Loucy (cell line): ENCODE data around the gene TRABD2B.

Source experiments
- H2AFZ ChIP-seq: fragments of 200-600 bp; sonication (generic); 2 replicates; pipeline ENCODE4 v1.6.0; 2016; ENCODE audit warnings: antibody characterized with exemption, mild to moderate bottlenecking, low read length, moderate library complexity
- H3F3A ChIP-seq: fragments of 200-600 bp; 2 replicates; pipeline ENCODE4 v1.6.0; 2016; ENCODE audit warnings: antibody characterized with exemption, low read depth, mild to moderate bottlenecking
- H3K27me3 ChIP-seq: fragments of 200-600 bp; sonication (generic); 2 replicates; pipeline ENCODE4 v1.6.1; 2014; ENCODE audit warnings: low read length, mild to moderate bottlenecking; ENCODE audit not compliant: insufficient read depth, poor library complexity, severe bottlenecking
- H3K36me3 ChIP-seq: fragments of 200-600 bp; sonication (generic); 2 replicates; pipeline ENCODE4 v1.6.1; 2016; ENCODE audit warnings: low read length; ENCODE audit not compliant: insufficient read depth
- H3K4me1 ChIP-seq: fragments of 200-600 bp; sonication (generic); 2 replicates; pipeline ENCODE4 v1.5.1; 2014; ENCODE audit warnings: low read length, mild to moderate bottlenecking; ENCODE audit not compliant: insufficient read depth, poor library complexity, severe bottlenecking
- H3K4me2 ChIP-seq: fragments of 200-600 bp; sonication (generic); 2 replicates; pipeline ENCODE4 v1.6.0; 2014; ENCODE audit warnings: antibody characterized with exemption, low read length, low read depth, mild to moderate bottlenecking; ENCODE audit not compliant: poor library complexity, severe bottlenecking
- H3K4me3 ChIP-seq: fragments of 200-600 bp; sonication (generic); 2 replicates; pipeline ENCODE4 v1.5.1; 2014; ENCODE audit warnings: low read length, mild to moderate bottlenecking, mixed read lengths; ENCODE audit not compliant: poor library complexity, severe bottlenecking
- H3K79me2 ChIP-seq: fragments of 200-600 bp; sonication (generic); 2 replicates; pipeline ENCODE4 v1.6.1; 2014; ENCODE audit warnings: low read length; ENCODE audit not compliant: insufficient read depth
- H3K9ac ChIP-seq: fragments of 200-600 bp; sonication (generic); 2 replicates; pipeline ENCODE4 v1.6.0; 2014; ENCODE audit warnings: mild to moderate bottlenecking, low read depth, low read length, moderate library complexity; ENCODE audit not compliant: poor library complexity, severe bottlenecking
- H3K9me2 ChIP-seq: fragments of 200-600 bp; sonication (generic); replicated peaks from 2 replicates; pipeline ENCODE4 v1.6.1; 2016; ENCODE audit warnings: low read depth, low read length, mixed read lengths
- H3K9me3 ChIP-seq: fragments of 200-600 bp; sonication (generic); 2 replicates; pipeline ENCODE4 v1.6.1; 2014; ENCODE audit warnings: mild to moderate bottlenecking, antibody characterized with exemption, low read length, low read depth; ENCODE audit not compliant: insufficient read depth
- H4K20me1 ChIP-seq: fragments of 200-600 bp; sonication (generic); 2 replicates; pipeline ENCODE4 v1.6.0; 2014; ENCODE audit warnings: antibody characterized with exemption, low read length, mild to moderate bottlenecking; ENCODE audit not compliant: insufficient read depth, poor library complexity, severe bottlenecking
- EZH2phosphoT487 ChIP-seq: fragments of 200-600 bp; IDR thresholded peaks from 2 replicates; pipeline ENCODE4 v1.6.1; 2018; ENCODE audit warnings: antibody characterized with exemption, mild to moderate bottlenecking, moderate library complexity, borderline replicate concordance
- TF ChIP-seq, protein P1 (sequence below): fragments of 200-600 bp; sonication (generic); conservative IDR thresholded peaks from 2 replicates; pipeline ENCODE4 v1.5.1; 2014; ENCODE audit warnings: mild to moderate bottlenecking, antibody characterized with exemption, low read length

The TRABD2B gene

DNA sequence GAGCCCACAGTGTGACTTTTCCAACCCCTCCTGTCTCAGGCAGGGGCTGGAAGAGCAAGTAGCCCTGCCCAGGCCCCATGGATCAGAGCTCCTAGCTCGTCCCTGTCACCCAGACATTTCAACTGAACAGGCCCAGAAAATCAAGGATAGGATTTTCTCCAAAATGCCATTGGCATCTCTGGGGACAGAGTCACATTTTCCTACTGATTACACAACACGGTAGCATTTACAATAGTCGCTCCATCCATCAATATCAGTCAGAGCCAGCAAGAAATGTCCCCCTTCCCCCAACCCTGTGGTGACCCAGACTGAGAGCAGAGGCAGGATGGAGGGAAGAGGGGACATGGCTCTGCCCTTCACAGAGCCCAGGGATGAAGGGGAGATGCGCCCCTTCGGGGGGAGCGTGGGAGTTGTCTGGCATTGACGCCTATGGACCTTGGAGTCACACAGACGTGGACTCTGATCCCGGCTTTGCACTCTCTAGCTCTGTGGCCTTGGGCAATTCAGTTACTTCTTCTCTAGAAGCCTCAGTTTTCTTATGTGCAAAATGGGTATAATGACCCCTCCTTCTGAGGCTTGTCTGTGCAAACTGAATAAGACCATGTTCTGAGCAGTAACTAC is 283.7 kb downstream of the TRABD2B start:
- Histone ChIP-seq H3K4me3 (no peak overlapping the region), H3K9me2 (no peaks in the 10 kb centered on the region), H3F3A (no peaks in the 10 kb centered on the region), H3K4me1 (no peaks in the 10 kb centered on the region), H3K4me2 (no peak overlapping the region), H4K20me1 (no peaks in the 10 kb centered on the region), H3K9me3 (no peaks in the 10 kb centered on the region), H3K36me3 (no peaks in the 10 kb centered on the region), H3K27me3 (no peaks in the 10 kb centered on the region), H3K79me2 (no peaks in the 10 kb centered on the region), H2AFZ (no peak overlapping the region), H3K9ac (no peak overlapping the region)
- no peak for TF ChIP-seq EZH2phosphoT487
- TF ChIP-seq, protein P1, sequence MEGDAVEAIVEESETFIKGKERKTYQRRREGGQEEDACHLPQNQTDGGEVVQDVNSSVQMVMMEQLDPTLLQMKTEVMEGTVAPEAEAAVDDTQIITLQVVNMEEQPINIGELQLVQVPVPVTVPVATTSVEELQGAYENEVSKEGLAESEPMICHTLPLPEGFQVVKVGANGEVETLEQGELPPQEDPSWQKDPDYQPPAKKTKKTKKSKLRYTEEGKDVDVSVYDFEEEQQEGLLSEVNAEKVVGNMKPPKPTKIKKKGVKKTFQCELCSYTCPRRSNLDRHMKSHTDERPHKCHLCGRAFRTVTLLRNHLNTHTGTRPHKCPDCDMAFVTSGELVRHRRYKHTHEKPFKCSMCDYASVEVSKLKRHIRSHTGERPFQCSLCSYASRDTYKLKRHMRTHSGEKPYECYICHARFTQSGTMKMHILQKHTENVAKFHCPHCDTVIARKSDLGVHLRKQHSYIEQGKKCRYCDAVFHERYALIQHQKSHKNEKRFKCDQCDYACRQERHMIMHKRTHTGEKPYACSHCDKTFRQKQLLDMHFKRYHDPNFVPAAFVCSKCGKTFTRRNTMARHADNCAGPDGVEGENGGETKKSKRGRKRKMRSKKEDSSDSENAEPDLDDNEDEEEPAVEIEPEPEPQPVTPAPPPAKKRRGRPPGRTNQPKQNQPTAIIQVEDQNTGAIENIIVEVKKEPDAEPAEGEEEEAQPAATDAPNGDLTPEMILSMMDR, result no peak

DNA sequence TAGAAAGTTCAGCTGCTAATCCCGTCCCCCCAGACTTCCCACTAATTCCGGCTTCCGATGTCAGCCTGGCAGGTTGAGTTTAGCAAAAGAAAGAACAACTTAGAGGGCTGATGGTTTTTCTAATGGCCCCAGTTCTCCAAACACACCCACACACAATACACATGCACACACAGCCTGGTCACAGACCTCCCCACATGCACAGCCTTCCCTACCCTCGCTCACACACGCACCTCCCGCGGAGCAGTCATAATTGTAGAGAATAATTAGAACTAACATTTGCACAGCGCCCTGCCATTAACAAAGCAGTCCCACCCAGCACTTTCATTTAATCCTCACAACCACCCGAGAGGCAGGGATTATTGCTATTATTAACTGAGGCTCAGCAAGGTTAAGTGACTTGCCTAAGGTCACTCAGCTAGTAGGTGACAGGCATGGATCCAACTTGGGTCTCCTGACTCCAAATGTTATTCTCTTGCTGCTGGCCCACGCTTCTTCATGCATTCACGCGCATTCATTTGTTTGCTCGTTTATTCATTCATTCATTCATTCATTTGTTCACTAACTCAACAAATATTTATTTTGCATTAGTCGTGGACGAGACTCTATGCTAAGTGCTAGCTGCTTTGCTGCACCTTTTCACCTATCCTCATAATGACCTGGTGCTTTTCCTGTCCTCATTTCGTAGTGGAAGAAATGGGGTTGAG is 284.4 kb downstream of the TRABD2B start:
- H3F3A ChIP-seq, result no peaks in the 10 kb centered on the region
- no peaks in the 10 kb centered on the region for H3K9me2 ChIP-seq
- no peak overlapping the region for H3K4me2 ChIP-seq
- H3K27me3 ChIP-seq, result no peaks in the 10 kb centered on the region
- H3K9me3 ChIP-seq, result no peaks in the 10 kb centered on the region
- H3K79me2 ChIP-seq, result no peaks in the 10 kb centered on the region
- no peaks in the 10 kb centered on the region for H3K4me1 ChIP-seq
- H4K20me1 ChIP-seq, result no peaks in the 10 kb centered on the region
- no peaks in the 10 kb centered on the region for H3K36me3 ChIP-seq
- TF ChIP-seq, protein P1, result no peak
- TF ChIP-seq EZH2phosphoT487, result no peak
- H3K9ac ChIP-seq, result no peak overlapping the region
- H2AFZ ChIP-seq, result no peak overlapping the region
- no peak overlapping the region for H3K4me3 ChIP-seq

DNA sequence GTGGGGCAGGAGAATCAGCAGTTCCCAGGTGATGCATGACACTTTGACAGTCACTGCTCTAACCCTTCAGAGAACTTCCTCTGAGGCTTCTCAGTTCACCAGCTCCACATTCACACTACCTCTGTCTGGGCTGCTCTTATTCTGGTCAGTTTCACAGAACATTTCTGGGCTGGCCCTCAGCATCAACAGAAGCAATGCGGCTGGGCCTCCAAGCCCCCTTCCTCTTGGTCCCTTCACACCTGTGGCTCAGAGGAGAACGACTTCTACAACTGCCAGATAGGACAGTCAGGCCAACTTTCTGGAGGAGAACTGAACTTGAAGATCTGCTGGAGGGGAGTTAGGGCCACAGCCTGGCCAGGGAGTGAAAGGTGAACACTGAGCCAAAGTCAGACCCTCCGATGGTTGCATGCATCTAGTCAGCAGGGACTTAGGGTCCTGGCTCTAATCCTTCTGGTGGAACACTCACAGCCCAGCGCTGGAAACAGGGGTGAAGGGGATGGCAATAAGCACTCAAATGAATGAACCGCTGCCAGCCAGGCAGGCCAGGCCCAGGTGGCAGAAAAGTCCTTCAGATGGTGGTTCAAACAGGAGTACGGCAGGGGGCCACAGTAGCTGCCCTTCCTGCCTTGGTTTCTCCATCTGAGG is 285.2 kb downstream of the TRABD2B start:
- Histone ChIP-seq H3K79me2 (no peaks in the 10 kb centered on the region), H3K9ac (no peak overlapping the region), H3K36me3 (no peaks in the 10 kb centered on the region), H3F3A (no peaks in the 10 kb centered on the region), H3K9me2 (no peaks in the 10 kb centered on the region), H3K27me3 (no peaks in the 10 kb centered on the region), H3K4me2 (no peak overlapping the region), H4K20me1 (no peaks in the 10 kb centered on the region), H3K4me3 (no peak overlapping the region), H2AFZ (no peak overlapping the region), H3K4me1 (no peaks in the 10 kb centered on the region), H3K9me3 (no peaks in the 10 kb centered on the region)
- TF ChIP-seq EZH2phosphoT487, result no peak
- TF ChIP-seq, protein P1, result no peak
